ENCODE results near the gene TNRC6C. TPM values are rescaled to one million over a fixed set of nuclear protein-coding genes. Genes with fewer than 3 reads are reported as not detected.

Gene TNRC6C
- polyA plus RNA-seq, 4 donors: 13.0 to 16.1 (median 14.4) TPM

DNA sequence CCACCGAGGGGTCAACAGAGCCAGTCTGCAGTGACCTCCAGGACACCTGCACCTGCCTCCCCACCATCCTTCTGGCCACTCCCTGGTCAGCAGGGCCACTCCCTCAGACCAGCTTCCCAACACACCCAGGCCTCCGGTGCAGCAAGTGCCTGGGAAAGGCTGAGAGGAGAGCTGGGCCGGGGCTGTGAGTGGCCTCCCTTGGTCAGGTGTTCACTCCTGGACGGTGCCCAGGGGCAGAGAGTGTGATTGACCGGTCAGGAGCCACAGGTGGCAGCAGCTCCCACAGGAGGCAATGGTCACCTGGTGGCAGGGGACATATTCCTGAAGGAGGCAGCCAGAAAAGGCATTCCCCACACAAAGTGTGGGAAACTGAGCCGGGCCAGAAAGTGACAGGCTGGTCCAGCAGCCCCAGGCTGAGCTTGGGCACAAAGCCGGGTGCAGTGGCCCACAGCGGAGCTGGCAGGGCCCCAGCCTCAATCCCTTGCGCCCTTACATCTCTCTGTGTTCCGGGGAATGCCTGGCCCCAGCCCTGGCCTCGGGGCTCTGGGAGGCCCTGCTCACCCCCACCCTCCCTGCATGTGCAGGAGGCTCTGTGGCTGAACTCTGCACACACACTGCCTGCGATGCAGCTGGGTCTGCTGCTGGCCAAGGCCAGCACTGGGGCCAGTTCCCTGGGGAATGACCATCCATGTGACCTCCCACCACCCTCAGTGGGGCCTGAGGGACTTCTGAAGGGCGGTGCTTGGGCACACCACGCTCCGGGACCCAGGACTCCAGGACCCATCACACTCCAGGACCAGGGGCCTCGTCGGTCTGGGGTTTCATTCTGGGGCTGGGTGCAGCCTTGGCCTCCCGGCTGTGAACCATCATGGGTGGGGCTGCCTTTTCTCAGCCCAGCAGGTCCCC, 186.5 kb downstream of the TNRC6C start:
- no peak for DNase-seq (ENCODE audit: low read depth in 4 of 4, low spot score in 3 of 4)

DNA sequence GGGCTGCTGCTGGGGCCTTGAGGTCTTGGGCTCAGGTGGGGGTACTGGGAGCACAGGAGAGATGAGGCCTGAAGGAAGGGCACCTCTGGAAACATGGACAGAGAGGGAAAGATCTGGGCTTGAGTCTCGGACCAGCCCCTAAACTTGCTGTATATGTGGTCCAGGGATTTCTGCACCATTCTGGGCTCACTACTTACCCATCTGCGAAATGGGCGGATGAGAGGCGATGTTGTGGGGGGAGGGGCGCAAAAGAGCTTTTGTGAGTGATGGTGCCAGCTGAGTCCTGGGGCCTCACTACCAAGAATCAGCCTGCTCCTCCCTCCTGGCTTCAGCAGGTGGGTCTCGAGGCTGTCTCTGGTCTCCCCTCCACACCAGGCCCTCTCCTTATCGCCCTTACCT, 188.0 kb downstream of the TNRC6C start:
- no peak for DNase-seq (ENCODE audit: low read depth in 4 of 4, low spot score in 3 of 4)

DNA sequence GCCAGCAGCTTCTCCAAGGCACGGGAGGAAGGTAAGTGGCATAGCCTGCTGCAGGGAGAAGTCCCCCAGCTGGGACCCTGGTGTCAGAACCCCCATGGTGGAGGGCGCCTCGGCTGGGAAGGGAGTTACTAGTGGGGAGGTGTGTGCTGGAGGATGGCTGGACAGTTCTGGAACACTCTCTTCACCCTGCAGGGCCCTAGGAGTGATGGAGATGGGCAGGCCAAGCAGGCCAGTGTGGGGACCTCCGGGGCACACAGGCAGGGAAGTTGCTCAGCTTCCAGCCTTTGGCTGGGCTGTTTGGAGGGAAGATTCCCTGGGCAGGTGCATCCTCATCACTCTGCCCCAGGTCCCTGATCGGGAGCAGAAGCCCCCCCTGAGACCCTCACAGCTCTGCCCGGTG, 188.4 kb downstream of the TNRC6C start:
- DNase-seq (ENCODE audit: low read depth in 4 of 4, low spot score in 3 of 4): no peak

DNA sequence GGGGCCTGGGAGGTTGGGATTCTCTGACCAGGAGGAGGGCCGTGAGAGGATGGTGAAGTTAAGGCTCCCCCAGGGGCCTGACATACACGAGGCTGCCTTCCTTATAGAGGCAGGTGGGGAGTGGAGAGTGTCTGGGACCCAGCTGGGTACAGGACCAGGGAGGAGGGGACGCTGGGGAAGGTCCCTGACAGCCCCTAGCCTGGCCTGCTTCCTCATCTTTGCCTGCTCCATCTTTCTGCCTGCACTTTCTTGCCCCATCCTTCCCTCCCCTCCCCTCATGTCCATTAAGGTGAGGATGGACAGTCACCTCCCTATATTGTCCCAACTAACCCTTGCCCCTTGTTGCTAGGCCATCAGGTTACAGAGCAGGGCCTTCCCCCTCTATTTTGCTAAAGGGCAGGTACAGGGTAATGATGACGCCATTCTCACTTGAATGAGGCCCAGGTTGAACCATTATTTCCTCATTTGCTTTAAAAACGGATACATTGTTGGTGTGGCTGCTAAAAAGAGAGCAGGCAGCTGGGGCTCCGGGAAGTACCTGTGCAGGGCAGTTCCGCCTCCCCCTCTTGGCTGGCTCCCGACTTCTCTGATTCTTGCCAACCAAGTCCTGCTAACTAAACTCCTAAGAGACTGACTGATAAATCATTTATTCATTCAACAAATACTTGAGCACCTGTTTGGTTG, 189.0 kb downstream of the TNRC6C start:
- no peak for DNase-seq (ENCODE audit: low read depth in 4 of 4, low spot score in 3 of 4)

DNA sequence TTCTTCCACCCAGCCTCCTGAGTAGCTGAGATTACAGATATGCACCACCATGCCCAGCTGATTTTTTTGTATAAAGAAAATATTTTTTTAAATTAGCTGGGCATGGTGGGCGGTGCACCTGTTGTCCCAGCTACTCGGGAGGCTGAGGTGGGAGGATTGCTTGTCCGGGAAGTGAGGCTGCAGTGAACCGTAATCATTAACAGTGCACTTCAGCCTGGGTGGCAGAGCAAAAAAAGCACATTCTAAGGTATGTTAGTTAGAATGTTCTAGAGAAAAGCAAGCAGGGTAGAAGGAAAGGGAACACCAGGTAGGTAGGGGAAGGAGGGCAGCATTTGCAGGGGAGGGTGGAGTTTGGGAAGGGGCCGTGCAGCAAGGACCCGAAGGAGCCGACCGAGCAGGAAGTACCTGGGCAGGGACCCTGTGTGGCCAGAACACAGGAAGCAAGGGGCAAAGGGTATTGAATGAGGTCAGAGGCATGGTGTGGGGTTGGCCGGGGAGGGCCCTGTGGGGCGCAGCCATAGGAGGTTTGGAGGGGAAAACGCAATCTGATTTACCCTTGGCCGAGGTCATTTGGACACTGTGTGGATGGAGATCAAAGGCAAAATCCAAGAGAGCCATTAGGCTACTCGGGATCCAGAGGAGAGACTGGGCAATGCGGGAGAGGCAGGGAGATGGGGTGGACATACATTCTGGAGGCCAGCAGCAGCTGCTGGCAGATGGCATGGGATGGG, 189.9 kb downstream of the TNRC6C start:
- no peak for DNase-seq (ENCODE audit: low read depth in 4 of 4, low spot score in 3 of 4)

DNA sequence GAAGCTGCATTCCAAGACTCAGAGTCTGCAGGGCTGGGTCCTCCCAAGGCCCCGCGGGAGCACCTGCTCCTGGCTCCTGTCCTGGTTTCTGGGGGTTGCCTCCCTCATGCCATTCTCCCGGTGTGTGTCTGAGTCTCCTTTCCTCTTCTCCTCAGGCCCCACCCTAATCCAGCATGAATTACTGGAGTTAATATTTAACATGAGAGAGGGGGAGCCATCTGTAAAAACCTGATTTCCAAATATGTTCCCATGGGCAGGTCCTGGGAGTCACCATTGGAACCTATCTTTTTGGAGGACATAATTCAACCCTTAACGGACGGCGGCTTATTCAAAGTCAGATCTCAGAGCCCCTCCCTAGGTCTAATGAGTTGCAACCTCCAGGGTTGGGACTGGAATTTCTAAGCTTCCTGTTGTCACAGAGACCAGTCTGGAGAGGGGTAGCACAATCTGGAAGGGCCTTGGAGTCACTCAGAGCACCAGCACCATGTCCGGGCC, 193.1 kb downstream of the TNRC6C start:
- DNase-seq (ENCODE audit: low read depth in 4 of 4, low spot score in 3 of 4): no peak

DNA sequence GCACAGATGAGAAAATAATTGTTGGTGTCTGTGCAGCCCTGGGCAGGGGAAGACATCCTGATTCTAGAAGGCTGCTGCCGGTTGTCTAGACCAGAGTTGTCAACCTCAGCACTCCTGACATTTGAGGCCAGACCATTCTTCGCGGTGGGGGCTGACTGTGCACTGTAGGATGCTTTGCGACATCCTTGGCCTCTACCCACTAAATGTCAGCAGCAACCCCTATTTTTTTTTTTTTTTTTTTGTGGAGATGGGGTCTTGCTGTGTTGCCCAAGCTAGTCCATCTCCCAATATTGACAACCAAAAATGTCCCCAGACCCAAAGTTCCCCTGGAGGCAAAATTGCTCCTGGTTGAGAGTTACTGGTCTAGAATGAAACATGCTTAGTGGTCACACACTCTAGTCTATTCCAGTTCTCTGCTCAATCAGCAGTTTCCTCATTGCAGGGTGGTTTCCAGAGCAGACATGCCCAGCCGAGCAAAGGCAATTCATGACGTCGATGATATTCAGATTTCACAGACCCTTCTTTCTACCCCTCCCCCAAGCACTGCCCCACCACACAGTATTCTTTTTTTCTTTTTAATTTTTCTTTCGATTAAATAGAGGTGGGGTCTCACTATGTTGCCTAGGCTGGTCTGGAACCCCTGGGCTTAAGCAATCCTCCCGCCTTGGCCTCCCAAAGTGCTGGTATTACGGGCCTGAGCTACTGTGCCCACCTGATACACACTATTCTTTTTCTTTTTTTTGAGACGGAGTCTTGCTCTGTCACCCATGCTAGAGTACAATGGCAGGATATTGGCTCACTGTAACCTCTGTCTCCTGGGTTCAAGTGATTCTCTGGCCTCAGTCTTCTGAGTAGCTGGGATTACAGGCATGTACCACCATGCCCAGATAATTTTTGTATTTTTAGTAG, 196.7 kb downstream of the TNRC6C start:
- DNase-seq (ENCODE audit: low read depth in 4 of 4, low spot score in 3 of 4): no peak

Other genes starting within 250 kb of the TNRC6C start
- gene TMC6, start 170.1 kb downstream of the TNRC6C start, polyA plus RNA-seq (ENCODE audit: insufficient read length in 4 of 4): 10 to 100 TPM in 3 of 4 donors, 1 to 10 TPM in 1; 9.2 to 35.1 (median 27.3) TPM
- gene TMC8, start 172.1 kb downstream of the TNRC6C start, polyA plus RNA-seq (ENCODE audit: insufficient read length in 4 of 4): 1 to 10 TPM in 3 of 4 donors, under 1 TPM in 1; 0.90 to 2.6 (median 1.8) TPM
- 1 to 10 TPM in 1 of 4 donors, under 1 TPM in 3; 0.17 to 3.7 (median 0.46) TPM for gene C17orf99, start 187.7 kb downstream of the TNRC6C start, polyA plus RNA-seq (ENCODE audit: insufficient read length in 4 of 4)
- 10 to 100 TPM; 17.7 to 77.9 (median 60.0) TPM for gene SYNGR2, start 209.9 kb downstream of the TNRC6C start, polyA plus RNA-seq (ENCODE audit: insufficient read length in 4 of 4)
- gene TK1, start 228.3 kb downstream of the TNRC6C start, polyA plus RNA-seq (ENCODE audit: insufficient read length in 4 of 4): 10 to 100 TPM; 21.1 to 37.3 (median 25.9) TPM
- gene AFMID, start 228.7 kb downstream of the TNRC6C start, polyA plus RNA-seq (ENCODE audit: insufficient read length in 4 of 4): 10 to 100 TPM; 50.4 to 82.3 (median 60.4) TPM

All from left renal pelvis (tissue), 4 donors.